ENCODE results near the gene PLCD1.
"Not testable (repeated sequence)": the region's sequence is repeated elsewhere in the genome, so short reads cannot be mapped to it uniquely, and the experiment has no call there.

The PLCD1 gene

DNA sequence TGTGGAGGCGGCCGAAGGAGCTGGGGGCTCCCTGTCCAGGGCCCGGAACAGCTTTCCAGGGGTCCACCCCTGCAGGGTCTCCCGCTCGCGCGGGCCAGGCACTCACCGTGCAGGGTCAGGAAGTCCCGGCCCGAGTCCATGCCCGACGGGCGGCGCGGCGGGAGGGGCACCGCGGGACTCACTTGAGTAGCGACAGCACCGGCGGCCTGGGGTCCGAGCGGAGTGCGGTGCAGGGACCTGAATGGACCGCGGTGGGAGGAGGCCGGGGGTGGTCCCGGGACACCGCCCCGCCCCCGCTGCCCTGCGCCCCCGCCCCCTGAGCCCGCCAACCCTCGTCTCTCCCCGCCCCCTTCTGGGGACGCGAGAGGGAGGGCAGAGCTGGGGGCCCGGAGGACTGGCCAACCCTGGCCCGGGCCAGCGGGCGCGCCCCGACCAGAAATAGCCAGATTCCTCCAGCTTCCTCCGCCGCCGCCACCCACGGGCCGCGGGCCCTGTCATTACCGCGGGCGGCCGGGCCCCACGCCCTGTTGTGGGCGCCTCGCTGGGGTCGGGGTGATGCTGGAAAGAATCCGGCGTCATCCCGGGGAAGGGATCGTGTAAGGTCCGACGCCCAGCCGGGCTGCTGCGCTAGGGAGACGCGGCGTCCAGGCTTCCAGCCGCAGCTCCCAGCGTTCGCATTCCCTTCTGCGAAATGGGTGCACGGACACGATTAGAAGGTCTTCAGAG lies at the start of gene PLCD1:
Gene PLCD1, minus strand, starts transcription at position 243 of the 726 bp plus-strand sequence. Its CDS starts 103 bp downstream, at position 140.
- peak; percentile 88 for DNase-seq (ENCODE audit: low spot score)

DNA sequence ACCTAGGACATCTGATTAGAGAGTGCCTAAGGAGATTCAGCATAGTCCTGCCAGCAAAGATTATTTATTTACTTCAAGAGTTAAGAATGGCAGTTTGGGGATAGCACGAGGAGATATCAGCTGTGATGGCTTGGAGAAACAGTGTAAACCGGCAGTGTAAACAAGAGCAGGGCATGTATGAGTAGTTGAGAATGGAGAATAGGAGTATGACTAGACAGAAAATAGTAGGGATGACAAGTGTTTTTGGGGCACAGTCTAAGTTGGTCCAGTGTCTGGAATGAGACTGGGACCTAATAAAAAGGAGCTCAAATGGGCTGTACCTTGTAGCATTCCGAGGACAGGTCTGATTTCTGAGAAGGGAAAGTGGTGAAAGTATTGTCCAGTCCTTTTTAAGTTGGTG lies 47.6 kb upstream of the PLCD1 start:
- not testable (repeated sequence) for DNase-seq (ENCODE audit: low spot score)

DNA sequence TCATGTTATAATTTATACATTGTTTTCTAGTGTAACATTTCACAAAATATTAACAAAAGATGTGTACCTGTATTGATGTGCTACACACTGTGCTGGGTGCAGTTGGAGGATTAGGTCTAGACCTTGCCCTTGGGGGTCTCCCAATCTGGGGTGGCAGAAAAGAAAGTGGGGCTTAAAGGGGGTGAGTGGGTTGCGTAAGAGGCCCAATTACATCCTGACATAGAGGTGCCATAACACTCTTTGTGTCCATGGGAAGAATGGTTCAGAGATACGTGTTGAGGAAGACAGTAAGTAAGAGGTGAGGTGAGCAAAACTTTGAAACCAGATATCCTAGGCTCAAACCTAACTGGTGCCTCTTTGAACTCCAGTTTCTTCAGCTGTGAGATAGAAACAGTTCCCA lies 40.6 kb upstream of the PLCD1 start:
- DNase-seq (ENCODE audit: low spot score): no peak

DNA sequence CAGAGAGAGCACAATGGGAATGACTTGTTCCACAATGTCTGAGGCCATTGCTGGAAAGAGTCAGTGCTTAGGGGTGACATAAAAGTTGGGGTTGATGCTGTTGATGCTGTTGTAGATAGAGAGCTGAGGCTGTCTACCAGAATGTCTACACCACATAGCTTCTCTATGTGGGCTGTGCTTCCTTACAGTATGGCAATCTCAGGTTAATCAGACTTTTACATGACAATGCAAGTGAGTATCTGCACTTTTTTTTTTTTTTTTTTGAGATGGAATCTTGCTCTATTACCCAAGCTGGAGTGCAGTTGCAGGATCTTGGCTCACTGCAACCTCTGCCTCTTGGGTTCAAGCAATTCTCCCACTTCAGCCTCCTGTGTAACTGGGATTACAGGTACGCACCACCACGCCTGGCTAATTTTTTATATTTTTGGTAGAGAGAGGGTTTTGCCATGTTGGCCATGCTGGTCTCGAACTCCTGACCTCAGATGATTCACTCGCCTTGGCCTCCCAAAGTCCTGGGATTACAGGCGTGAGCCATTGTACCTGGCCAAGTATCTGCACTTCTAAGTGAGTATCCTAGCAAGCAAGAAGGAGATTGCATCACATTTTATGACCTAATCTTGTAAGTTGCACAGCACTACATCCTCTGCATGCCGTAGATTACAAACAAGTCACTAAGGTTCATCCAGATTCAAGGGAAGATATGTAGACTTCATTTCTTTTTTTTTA lies 38.2 kb upstream of the PLCD1 start:
- no peak for DNase-seq (ENCODE audit: low spot score)

DNA sequence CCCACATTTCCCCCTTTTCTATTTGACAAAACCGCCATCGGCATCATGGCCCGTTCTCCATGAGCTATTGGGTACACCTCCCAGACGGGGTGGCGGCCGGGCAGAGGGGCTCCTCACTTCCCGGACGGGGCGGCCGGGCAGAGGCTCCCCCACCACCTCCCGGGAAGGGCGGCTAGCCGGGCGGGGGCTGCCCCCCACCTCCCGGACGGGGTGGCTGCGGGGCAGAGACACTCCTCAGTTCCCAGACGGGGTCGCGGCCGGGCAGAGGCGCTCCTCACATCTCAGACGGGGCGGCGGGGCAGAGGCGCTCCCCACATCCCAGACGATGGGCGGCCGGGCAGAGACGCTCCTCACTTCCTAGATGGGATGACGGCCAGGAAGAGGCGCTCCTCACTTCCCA lies 35.0 kb upstream of the PLCD1 start:
- DNase-seq (ENCODE audit: low spot score): not testable (repeated sequence)

DNA sequence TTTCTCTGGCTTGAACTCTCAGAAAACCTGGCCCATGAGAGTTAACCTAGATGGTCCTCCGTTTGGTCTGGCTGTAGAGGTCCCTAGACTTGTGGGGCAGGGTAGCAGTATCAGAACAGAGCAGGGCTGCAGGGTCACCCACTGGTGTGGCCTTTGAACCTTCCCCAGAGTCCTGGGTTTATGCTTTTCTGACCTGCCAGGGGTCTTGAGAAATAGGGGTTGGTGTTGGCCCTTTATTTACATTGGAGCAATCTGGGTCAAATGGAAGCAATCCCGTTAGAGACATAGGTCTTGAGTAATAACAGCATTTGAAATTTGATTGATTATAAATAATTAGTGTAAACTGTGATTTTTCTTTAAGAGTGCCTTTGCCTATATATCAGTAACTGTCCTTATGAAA lies 33.4 kb upstream of the PLCD1 start:
- DNase-seq (ENCODE audit: low spot score): no peak

DNA sequence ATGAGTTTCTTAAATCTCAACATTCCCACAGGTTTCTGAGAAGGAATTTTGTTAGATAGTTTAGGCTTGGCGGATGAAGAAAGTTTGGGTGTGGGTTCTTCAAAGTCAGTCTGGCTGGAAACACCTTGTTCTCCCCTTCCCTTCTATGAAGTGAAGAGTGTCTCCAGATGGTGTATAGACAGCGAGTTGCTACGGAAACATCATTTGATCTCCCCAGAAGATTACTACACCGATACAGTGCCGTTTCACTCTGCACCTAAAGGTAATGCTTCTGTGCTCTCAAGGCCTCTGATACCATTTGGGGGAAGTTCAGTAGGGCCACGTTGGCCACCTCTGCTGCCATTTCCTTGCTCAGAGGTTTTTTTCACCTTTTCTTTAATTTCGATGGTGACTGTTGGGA lies 30.1 kb upstream of the PLCD1 start:
- no peak for DNase-seq (ENCODE audit: low spot score)

DNA sequence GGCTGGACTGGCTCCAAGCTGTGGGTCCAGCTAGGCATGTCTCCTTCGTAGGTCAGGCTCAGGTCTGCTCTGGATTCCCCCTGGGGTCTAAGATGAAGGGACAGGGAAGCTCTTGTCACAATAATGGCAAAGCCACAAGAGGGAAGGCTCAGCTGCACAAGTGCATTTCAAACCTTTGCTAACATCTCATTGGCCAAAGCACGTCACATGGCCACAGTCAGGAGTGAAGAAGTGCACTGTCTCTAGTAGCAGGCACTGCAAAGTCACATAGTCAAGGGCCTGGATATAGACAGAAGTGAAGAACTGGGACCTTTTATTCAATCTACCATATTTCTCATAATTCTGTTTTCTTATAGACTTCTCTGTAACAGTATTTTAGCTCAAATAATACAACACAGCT lies 29.7 kb upstream of the PLCD1 start:
- DNase-seq (ENCODE audit: low spot score): no peak

DNA sequence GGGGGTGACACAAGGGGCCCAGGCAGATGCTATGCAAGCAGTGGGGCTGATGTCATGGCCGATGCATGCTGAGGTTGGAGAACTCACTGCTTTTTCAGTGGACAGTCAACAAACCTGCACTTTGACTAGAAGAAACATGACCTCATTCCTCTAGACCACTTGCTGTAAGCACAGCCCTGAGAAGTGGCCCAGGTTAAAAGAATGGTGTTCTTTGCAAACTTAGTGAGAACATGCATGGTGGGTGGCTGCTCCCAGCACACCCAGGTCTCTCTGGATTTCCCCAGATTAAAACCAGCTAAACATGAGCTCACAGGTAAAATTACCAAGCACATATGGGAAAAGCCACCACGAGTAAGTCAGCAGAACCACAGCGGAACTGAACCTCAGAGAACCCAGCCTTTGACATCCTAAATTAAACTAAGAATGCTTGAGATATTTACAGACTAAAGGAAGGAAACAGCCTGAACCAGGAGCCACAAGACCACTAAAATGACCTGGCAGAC lies 25.1 kb upstream of the PLCD1 start:
- no peak for DNase-seq (ENCODE audit: low spot score)

DNA sequence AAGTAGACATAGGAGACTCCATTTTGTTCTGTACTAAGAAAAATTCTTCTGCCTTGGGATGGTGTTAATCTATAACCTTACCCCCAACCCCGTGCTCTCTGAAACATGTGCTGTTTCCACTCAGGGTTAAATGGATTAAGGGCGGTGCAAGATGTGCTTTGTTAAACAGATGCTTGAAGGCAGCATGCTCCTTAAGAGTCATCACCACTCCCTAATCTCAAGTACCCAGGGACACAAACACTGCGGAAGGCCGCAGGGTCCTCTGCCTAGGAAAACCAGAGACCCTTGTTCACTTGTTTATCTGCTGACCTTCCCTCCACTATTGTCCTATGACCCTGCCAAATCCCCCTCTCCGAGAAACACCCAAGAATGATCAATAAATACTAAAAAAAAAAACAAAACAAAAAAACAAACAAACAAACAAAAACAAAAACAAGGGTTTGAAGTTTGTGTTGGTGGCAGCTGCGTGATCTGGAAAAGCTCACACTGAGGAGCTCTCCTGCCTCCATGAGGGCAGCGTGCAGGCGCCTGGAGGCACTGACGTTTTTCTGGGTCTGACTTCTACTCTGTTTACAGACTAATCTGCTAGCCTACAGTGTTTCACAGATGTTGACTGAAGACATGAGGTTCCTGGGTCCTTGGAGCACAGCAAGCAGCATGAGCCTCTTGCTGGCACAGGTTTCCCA lies 24.5 kb upstream of the PLCD1 start:
- not testable (repeated sequence) for DNase-seq (ENCODE audit: low spot score)

DNA sequence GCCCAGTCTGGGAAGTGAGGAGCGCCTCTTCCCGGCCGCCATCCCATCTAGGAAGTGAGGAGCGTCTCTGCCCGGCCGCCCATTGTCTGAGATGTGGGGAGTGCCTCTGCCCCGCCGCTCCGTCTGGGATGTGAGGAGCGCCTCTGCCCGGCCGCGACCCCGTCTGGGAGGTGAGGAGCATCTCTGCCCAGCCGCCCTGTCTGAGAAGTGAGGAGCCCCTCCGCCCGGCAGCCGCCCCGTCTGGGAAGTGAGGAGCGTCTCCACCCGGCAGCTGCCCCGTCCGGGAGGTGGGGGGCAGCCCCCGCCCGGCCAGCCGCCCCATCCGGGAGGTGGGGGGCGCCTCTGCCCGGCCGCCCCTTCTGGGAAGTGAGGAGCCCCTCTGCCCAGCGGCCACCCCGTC lies 23.8 kb upstream of the PLCD1 start:
- not testable (repeated sequence) for DNase-seq (ENCODE audit: low spot score)

DNA sequence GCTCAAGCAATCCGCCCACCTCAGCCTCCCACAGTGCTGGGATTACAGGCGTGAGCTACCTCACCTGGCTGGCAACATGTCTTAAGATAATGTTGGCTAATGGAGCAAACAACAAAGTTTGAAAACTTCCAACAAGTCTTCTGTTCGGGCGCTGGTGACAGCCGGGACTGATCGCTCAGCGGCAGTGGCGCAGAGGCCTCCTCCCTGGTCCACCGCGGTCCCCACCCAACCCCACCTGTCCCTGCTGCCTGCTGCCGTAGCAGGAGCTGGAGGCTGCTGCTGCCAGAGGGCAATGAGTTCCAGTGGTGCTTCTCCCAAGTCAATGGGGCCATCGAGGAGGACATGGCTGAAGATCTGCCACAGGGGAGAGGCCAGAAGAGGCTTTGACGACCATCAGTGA lies 21.7 kb upstream of the PLCD1 start:
- no peak for DNase-seq (ENCODE audit: low spot score)

DNA sequence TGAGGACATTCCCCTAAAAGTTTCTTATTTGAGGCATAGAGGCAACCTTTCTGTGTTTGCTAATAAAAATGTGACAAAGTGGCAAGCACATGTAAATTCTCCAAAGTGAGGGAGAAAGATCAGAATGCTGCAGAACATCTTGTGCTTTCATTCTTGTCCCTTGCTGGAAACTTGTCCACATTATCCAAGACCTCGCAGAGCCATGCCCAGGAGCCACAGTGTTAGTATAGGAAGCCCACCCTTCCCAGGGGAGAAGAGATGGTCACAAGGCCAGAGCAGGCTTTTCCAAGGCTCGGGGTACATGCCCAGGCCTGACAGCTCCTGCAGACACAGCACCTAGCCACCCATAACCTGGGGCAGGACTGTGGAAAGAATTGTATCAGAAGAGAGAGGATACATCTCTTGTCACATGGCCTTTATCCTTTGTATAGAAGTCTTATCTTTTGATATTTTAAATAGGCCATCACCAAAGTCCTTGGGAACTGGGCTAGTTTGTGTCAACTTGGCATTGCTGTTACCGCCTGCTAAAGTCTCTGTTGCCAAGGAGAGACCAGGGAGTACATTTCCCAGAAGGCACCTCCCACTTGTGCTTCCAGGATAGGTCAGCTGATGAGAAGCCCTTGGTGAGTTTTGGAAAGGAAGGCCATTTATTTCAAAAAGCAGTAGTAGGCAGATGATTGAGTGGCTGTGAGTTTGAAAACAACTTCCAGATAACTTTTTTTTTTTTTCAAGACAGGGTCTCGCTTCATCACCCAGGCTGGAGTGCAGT lies 20.1 kb upstream of the PLCD1 start:
- DNase-seq (ENCODE audit: low spot score): no peak

DNA sequence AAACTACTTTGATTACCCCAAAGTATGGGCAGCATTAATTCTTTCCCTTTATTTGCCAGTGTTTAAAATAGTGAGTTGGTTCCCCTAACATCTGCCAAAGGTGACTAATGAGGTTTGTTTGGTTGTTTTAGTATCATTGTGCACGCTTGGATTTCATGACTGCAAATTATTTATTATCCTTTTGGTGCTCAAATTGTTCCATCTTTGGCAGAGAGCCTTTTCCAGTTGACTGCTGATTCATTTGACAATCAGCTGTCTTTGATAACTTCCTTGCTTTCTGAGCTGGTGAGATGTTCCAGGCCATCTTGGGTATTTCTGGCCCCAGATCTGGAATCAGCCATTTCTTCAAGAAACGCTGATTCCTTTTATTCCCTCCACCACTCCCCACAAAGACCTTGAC lies 18.5 kb upstream of the PLCD1 start:
- no peak for DNase-seq (ENCODE audit: low spot score)

DNA sequence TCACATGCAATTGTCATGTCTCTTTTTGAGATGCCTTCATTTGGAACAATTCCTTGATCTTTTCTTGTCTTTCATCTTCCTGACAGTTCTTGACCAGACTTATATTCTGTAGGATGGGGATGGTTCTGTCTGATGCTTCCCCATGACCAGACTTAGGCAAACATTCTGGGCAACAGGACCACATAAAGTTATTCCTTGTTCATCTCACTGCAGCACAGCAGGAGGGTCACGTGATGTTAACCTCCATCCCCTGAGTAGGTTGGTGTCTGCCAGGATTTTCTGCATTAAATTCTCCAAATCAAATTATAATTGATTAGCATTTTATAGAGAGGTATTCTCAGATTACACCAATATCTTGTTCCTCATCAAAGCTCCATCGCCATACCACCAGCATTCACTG lies 17.4 kb upstream of the PLCD1 start:
- DNase-seq (ENCODE audit: low spot score): no peak

DNA sequence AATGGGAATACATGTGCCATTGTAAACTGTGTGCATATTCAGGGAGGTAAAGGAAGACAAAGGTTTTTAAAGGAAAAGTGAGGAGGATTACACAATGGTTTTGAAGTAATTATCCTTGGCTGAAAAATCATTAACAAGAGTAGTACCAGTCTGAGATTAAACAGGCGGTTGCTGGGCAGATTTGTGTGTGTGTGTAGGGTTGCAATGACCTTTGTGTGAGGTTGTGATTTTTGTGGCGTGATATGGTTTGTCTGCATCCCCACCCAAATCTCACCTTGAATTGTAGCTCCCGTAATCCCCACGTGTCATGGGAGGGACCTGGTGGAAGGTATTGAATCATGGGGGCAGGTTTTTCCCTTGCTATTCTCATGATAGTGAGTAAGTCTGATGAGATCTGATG lies 16.6 kb upstream of the PLCD1 start:
- no peak for DNase-seq (ENCODE audit: low spot score)

DNA sequence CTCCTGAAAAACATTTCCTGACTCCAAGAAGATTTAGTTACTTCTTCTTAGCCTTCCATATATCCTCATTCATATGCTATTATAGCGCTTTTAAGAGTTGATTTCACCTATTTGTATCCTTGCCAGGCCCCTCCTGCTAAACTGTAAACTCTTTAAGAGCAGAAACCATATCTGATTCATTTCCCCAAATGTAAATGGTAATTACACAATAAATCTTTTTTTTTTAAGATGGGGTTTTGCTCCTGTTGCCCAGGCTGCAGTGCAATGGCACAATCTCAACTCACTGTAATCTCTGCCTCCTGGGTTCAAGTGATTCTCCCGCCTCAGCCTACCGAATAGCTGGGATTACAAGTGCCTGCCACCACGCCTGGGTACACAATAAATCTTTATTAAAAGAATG lies 14.0 kb upstream of the PLCD1 start:
- DNase-seq (ENCODE audit: low spot score): no peak

DNA sequence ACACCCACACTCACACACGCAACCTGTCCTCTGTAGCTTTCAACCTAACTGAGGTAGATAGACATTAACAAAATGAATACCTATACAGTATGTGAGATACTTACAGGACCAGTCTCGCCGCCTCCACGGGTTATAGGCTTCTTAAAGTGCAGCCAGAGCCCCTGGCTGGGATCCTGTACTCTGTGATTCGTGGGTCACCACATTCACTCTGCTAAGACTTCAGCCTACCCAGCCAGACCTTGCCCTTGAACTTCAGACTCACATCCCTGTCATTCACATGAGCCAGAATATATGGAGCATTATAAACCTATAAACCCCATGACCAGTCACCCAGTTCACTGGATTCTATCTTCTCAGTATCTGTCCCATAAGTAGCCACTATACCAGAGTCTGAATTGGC lies 11.0 kb upstream of the PLCD1 start:
- DNase-seq (ENCODE audit: low spot score): no peak

DNA sequence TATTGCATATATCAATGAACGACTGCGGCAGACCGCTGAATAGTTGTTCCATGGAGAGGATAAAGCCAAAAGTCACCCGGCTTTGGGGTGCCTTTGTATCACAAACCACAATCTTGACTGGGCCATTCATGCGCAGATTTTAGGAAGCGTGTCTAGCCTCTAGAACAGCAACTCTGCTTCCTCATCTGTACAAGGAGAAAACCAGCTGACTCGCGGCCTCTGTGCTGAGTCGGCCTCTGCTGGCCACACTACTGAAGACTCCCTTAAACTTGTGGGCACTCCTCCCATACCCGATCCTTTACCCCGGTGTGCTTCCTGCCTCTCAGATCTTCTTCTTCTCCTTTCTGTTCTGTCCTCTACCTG lies 10.4 kb upstream of the PLCD1 start:
- no peak for DNase-seq (ENCODE audit: low spot score)

DNA sequence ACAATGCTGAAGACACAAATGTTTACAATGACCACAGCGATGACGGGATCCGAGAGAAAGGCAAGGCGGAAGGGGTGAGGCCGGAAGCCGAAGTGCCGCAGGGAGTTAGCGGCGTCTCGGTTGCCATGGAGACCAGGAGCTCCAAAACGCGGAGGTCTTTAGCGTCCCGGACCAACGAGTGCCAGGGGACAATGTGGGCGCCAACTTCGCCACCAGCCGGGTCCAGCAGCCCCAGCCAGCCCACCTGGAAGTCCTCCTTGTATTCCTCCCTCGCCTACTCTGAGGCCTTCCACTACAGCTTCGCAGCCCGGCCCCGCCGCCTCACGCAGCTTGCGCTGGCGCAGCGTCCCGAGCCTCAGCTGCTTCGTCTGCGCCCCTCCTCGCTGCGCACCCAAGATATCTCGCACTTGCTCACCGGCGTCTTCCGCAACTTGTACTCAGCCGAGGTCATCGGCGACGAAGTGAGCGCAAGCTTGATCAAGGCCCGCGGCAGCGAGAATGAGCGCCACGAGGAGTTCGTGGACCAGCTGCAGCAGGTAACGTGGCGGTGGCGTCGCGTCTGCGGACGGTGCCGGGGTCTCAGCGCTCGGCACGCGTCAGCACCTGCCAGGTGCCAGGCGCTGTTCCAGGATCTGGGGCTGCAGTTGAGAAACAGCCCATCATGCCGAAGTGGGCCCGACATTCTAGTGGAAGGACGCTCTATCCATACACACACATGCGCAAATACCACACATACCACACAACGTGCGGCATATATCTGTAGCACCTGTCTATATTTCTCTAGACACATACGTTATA lies 9.9 kb upstream of the PLCD1 start, which contains the start of gene DLEC1:
Gene DLEC1, plus strand, starts transcription at position 108 of the 798 bp plus-strand sequence. Its CDS starts 18 bp downstream, at position 126.
- DNase-seq (ENCODE audit: low spot score): no peak

DNA sequence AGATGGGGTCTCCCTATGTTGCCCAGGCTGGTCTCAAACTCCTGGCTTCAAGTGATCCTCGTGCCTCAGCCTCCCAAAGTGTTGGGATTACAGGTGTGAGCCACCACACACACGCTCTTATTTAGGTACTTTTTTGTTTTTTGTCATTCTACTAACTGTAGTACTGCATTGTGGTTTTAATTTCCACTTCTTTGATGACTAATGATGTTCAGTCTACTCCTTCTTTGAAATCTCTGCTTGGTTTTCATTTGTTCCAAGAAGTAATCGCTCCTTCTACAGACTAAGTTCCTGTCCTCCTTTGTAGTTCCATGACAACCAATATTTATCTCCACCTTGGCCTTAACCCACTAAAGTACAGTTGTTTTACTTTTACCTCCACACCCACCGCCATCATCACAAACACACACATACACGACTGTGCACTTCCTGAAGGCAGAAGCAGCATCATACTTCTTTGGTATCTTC lies 9.0 kb upstream of the PLCD1 start:
- no peak for DNase-seq (ENCODE audit: low spot score)

Data from left forelimb (tissue), 1 donor.